Activated T-cell treated with anti-CD3 and anti-CD28 coated beads for 24 hours (primary cell): ENCODE measurements around the gene NPLOC4.

ENCODE experiments used
- DNase-seq: peaks from one replicate; pipeline ENCODE4 v3.0.0-alpha.2; 2020; ENCODE audit warnings: low read depth

The NPLOC4 gene

DNA sequence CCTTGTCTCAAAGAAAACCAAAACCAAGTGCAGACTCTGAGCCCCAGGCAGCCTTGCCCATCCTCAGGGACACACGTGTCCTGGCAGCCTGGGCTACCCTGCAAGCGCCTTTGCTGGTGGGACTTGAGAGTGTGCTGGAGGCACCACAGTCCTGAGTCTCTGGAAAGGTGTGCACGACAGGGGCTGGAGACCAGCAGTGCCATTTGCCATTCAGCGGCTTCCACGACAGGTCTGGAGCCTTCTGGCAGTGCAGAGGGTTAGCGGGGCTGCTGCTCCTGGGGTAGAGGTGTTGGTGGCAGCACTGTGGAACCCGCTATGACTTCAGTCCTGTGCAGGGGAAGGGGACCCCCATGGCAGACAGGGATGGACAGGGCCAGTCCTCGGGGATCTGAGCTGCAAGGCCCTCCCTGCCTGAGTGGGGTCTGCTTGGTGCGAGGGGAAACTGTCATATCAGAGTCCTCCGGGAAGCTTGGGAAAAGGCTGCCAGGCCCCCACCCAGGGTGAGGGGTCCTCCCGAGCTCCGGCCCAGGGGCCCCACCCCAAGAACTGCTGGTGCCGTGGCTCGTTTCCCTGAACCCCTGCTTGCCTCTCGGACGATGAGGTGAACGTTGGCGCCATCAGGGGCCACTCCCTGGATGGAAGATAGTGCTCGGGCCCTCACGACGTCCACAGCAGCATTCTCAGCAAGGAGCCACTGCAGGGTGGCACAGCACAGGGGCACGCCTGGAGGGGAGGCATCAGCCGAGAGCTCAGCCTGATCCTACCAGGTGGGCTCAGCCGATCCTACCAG lies 91.6 kb downstream of the NPLOC4 start:
- no peak for DNase-seq

DNA sequence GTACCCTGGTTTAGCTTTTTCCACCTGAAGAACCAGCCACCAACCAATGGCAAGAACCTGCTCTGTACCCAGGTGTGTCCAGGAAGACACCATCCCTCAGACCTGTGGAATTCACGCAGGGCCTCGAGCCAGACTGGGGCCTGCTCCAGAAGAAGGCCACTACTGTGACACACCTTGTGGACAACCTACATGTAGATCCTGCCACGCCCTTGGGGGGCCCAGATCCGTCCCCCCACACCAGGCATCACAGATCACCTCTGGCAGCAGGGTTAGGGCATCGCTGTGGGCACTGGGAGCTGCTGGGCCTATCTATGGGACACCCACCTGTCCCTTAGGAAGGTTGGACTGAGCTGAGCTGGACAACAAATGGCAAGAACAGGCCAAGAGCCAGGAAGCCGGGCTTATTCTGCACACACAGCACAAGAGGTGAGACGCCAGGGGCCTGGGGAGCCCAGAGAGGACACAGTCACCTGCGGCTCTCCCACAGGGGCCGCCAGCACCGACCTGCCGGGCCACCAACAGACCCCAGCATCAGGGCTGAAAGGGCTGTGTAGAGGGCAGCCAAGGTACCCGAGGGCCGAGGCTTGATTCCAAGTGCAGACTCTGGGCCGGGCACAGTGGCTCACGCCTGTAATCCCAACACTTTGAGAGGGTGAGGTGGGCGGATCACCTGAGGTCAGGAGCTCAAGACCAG lies 92.5 kb downstream of the NPLOC4 start:
- DNase-seq: no peak

DNA sequence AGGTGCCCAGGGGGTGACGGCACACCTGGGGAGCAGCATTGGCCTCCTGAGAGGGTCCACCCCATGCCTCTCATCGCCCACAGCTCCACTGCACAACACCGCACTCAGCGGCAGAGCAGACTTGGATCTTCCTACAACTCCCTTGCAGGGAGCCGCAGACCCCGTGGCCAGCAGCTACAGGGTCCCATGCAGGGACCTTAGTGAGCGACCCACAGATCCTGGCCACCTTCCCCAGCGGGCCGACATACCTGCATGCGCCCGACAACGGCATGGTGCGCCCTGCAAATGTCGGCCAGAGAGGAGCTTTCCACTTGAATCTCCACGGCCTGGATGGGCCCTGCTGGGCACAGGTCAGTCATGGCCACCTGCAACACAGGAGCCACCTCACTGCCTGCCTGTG lies 93.2 kb downstream of the NPLOC4 start:
- no peak for DNase-seq

- no peak for DNase-seq
These were observed 93.6 kb downstream of the NPLOC4 start for GRCh38 chr17:81543339-81543675.

- DNase-seq: no peak
These were observed 94.2 kb downstream of the NPLOC4 start for GRCh38 chr17:81542431-81543338.

GRCh38 chr17:81541123-81541522 lies 95.8 kb downstream of the NPLOC4 start:
- no peak for DNase-seq

DNA sequence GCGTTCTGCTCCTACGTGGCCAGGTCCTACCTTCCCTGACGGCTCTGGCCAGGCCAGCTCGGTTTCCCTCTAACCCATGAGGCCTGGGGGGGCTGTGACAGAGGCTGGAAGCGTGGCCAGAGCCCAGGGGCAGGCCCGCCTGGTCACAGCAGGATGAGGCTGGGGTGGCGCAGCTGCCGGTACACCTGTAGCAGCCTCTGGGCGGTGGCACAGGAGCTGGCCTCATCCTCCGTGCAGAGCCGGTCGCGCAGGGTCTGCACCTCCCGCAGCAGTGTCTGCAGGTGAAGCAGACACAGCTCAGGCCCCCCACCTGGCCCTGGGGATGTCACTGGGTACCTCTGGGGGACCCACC lies 96.3 kb downstream of the NPLOC4 start:
- no peak for DNase-seq

- no peak for DNase-seq
These were observed 96.8 kb downstream of the NPLOC4 start for GRCh38 chr17:81539961-81540675.

- DNase-seq: no peak
These were observed 97.4 kb downstream of the NPLOC4 start for GRCh38 chr17:81539571-81539900.

DNA sequence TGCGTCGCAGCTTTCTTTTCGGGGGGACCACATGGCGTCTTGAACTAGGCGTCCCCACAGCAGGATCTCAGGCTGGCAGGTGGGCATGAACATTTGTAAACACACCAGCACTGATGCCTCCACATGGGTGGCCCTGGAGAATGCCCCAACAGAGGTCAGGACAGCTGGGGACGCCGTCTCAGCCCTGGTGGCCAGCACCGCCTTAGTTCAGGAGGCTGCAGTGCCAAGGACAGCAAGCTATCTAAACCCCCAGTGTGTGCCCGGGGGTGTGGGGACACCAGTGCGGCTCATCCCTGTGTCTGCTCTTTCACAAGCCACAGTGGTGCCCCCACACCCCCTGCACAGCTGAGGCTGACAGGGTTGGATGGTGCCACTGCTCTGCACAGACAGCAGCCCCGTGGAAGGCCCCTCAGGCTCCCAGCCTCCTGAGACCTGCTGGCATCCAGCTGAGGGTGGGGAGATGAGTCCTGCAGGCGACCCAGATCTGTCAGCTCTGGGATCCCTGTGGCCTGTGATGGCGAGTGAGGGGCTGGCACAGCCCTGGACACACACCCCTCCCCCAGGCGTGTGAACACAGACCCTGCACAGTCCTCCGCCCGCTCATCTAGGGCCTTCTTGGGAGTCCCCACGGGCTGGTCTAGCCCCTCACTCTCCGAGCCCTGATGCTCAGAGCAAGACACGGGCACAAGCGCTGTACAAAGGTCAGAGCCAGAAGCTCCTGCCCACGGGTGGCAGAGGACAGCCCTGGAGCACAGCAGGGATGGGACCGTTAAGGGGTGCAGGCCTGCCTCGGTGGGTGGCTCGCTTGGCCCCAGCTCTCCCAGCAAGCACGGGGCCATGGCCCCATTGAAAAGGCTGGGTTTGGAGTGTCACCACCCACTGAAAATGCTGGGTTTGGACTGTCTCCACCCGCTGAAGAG lies 98.0 kb downstream of the NPLOC4 start:
- DNase-seq: no peak

- no peak for DNase-seq
These were observed 98.9 kb downstream of the NPLOC4 start for GRCh38 chr17:81537856-81538555.

GRCh38 chr17:81537343-81537855 lies 99.5 kb downstream of the NPLOC4 start:
- no peak for DNase-seq

DNA sequence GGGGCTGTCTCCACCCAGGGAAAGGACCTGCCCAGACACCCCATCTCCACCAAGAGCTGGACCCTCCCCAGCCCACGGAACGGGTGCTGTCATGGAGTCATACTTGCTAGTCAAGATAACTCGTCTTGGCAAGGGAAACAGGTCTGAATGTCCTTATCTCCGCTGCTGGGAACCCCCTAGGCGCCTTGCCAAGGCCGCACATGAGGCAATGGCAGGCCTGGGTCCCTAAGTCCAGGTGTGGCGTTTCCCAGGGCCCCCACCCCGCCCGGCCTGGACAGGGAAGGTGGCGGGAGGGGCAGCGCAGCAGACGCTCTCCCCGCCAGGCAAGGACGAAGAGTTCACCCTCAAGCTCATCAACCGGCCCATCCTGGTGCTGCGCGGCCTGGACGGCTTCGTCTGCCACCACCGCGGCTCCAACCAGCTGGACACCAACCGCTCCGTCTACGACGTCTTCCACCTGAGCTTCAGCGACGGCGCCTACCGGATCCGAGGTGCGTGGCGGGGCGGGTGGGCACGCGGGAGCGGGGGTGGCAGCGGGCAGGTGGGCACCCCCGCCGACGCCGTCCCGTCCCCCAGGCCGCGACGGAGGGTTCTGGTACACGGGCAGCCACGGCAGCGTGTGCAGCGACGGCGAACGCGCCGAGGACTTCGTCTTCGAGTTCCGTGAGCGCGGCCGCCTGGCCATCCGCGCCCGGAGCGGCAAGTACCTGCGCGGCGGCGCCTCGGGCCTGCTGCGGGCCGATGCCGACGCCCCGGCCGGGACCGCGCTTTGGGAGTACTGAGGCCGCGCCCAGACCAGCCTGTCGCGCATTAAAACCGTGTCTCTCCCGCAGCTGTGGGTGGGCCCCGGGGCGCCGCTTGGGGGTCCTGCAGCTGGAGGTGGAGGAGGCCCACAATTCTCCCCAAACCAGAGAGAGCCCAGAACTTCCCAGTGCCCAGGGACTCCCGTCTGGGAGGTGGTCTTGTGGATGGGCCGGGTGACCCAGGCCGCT lies 100.3 kb downstream of the NPLOC4 start:
- DNase-seq: no peak

- no peak for DNase-seq
These were observed 101.2 kb downstream of the NPLOC4 start for GRCh38 chr17:81535480-81536298.

GRCh38 chr17:81535007-81535328 lies 101.9 kb downstream of the NPLOC4 start:
- no peak for DNase-seq

GRCh38 chr17:81534157-81535006 lies 102.5 kb downstream of the NPLOC4 start:
- DNase-seq: no peak
